HG03378 (cell line): Measurements from ENCODE around the gene TRIM10.

ENCODE experiments used
- ATAC-seq: cut with Tn5 transposase; IDR thresholded peaks from one replicate; pipeline ENCODE4 v1.9.1; 2021; ENCODE audit warnings: mild to moderate bottlenecking, moderate library complexity; ENCODE audit not compliant: unreplicated experiment

The TRIM10 gene

GRCh38 chr6:30160785-30161531, at the start of gene TRIM10:
Gene TRIM10 (minus strand): TSS chr6:30161211. CDS start chr6:30160858, 353 bp downstream.
- ATAC-seq: no peak

GRCh38 chr6:30207619-30208295, 46.7 kb upstream of the TRIM10 start:
- no peak for ATAC-seq

DNA sequence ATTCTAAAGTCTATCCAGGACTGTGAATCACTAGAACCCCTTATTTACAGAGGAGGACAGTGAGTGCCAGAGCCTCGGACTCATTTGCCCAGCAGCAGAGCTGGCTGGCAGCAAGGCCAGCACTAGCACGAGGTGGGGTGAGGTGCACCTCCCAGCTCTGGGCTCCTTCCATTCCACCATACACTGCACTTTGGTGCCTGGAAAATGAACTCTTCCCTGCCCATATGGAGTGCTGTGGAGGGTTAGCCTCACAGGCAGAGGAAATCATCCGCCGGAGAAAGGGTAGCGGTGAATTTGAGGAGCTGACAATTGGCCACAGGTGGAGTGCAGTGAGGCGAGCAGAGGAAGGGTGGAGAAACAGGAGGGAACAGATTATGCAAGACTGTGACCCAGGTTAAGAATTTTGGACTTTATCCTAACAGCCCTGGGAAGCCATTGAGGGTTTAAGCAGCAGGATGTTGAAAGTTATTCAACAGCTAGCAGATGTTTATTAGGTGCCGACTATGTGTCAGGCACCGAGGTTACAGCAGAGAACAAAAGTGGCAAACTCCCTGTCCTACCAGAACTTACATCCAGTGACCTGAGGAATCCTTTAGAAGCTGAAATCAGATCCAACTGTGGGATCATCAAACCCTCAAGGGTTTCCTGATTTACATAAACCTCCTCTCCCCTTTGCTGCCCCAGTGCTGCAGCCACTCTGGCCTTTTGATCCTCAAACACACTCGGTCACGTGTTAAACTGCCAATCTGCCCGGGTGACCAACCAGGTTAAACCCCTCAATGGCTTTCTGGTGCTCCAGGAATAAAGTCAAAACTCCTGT, 46.0 kb upstream of the TRIM10 start:
- ATAC-seq: no peak

- no peak for ATAC-seq
Observed at GRCh38 chr6:30206152-30206551, 45.1 kb upstream of the TRIM10 start.

GRCh38 chr6:30204116-30204515, 43.1 kb upstream of the TRIM10 start:
- ATAC-seq: no peak

DNA sequence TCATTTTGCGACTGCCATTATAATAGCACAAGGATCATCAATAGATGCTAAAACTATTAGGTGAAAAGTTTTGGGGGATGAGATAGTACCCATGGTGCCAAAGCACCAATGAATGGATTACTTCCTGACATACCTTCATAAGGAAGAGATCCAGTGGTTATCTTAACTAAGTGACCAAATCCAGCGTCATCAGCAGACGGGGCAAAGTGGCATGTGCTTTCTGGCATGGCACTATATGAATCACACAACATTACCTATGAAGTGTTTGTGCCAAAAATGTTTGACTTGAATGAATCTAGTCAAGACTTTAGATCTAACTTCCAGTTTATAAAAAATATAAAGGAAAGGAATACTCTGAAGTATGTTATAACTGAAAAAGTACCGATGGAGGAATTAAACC, 41.4 kb upstream of the TRIM10 start:
- ATAC-seq: no peak

DNA sequence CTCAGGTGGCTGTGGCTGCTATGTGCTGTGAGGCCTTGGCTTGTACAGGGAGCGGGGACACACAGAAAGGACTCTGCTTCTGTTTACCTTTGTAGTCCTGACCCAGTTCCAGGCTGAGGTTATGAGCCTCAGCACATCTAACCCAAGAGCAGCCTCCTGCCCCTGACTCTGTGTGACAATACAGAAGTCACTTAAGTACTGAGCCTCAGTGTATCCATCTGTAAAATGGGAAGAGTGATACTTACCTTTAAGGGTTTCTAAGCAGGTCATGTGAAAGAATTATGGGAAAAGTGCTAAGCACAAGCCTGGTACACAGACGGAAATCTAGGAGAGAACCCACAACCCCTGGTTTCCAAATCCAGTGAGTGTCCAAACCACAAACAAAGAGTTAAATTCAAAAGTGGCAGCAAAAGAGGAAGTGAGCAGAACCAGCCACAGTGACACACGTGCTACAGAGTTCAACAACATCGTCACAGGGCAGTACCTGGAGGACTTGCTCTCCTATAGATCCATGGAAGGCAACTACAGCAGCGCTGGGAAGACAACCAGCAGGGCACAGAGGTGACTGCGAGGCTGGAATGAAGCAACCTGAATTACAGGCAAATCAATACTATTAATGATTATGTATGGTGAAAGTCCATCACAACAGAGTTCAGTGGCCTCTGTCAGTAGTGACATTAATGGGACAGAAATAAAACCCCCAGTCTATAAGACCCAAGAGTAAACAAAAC, 39.7 kb upstream of the TRIM10 start:
- ATAC-seq: no peak

- ATAC-seq: no peak
Observed at GRCh38 chr6:30198166-30199084, 37.4 kb upstream of the TRIM10 start.

GRCh38 chr6:30196376-30196775, 35.4 kb upstream of the TRIM10 start:
- ATAC-seq: no peak

DNA sequence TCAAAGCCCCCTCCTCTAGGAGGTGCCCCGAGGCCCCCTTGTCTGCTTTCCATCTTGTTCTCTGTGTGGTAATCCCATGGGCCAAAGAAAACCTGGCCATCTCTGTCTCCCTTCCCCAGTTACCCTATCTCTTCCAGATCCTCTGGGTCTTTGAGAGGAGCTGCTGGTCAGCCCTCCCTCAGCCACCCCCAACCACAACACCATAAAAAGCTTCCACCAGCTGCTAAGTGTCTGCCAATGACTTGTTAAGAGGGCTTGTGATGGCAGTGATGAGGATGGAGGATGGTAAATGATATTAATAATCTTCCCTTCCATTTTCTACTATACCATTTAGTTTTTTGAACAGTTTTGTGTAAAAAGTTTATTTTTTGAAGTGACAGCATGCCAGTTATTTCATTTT, 34.9 kb upstream of the TRIM10 start:
- no peak for ATAC-seq

- ATAC-seq: no peak
Observed at GRCh38 chr6:30194797-30195690, 34.0 kb upstream of the TRIM10 start.

GRCh38 chr6:30192076-30192475, 31.1 kb upstream of the TRIM10 start:
- ATAC-seq: no peak

GRCh38 chr6:30188541-30188940, 27.5 kb upstream of the TRIM10 start:
- ATAC-seq: no peak

- no peak for ATAC-seq
Observed at GRCh38 chr6:30185846-30186484, 25.0 kb upstream of the TRIM10 start.

GRCh38 chr6:30184417-30185031, 23.5 kb upstream of the TRIM10 start:
- ATAC-seq: no peak

DNA sequence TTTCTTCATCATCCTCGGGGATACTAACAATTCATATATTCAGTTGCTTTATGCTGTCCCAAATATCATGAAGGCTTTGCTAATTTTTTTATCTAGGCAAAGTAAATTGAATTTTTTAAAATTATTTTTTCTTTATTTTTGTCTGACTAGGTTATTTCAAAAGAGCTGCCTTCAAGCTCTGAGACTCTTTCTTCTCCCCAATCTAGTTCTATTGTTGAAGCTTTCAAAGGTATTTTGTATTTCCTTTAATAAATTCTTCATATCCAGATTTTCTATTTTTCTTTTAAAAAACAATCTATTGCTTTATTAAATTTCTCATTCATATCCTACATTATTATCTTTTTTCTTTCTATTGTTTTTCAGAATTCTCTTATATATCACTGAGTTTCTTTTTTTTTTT, 19.1 kb upstream of the TRIM10 start:
- ATAC-seq: no peak

DNA sequence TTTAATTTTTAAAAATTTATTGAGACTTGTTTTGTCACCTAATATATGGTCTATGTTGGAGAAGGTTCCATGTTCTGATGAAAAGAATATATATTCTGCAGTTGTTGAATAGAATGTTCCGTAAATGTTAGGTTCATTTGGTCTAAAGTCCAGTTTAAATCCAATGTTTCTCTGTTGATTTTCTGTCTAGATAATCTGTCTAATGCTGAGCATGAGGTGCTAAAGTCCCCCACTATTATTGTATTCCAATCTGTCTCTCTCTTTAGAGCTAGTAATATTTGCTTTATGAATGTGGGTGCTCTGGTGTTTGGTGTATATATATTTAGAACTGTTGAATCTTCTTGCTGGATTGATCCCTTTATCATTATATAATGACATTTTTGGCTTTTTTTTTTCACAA, 17.8 kb upstream of the TRIM10 start:
- no peak for ATAC-seq

DNA sequence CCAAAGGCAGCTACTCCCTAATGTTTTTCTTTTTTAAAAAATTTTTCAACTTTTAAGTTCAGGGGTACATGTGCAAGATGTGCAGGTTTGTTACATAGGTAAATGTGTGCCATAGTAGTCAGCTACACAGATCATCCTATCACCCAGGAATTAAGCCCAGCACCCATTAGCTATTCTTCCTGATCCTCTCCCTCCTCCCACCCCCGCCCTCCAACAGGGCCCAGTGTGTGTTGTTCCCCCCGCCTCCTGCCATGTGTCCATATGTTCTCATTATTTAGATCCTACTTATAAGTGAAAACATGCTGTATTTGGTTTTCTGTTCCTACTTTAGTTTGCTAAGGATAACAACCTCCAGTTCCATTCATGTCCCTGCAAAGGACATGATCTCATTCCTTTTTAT, 14.8 kb upstream of the TRIM10 start:
- ATAC-seq: no peak
